NCI-H460 (cell line): ENCODE results near the gene AKAP1. TPM values are rescaled to one million over a fixed set of nuclear protein-coding genes. Genes with fewer than 3 reads are reported as not detected.
A peak's percentile ranks its signal among the peaks of the same experiment; 100 is the strongest.
"Not testable (repeated sequence)": the region's sequence is repeated elsewhere in the genome, so short reads cannot be mapped to it uniquely, and the experiment has no call there.

Source experiments
- DNase-seq: peaks from one replicate; pipeline ENCODE4 v3.0.0-alpha.2; 2016; ENCODE audit warnings: low read depth; ENCODE audit errors: extremely low read depth
- total RNA-seq: library from RNA; depleted of rRNA; stranded (reverse); fragments of >200 nt; shearing (Covaris generic); gene quantifications from 2 replicates; pipeline ENCODE4 v1.2.3, GENCODE V29; 2014

The AKAP1 gene
- total RNA-seq, 1 experiment from 2014 or later: 22.0 TPM

DNA sequence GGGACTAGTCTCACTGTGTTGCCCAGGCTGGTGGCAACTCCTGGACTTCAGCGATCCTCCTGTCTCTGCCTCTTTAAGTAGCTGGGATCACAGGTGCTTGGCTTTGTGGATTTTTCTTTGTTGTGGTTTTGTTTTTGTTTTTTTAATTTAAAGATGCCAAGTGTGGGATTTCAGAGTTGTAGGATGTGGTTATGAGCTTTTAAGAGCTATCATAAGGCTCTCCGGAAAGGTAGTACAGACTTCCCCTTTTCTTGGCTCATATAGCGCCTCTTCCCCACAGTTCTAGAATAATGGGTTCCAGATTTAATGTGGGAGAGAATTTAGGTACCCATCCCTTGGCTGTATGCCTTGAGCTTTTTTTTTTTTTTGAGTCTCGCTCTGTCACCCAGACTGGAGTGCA lies 17.1 kb downstream of the AKAP1 start:
- no peak for DNase-seq

DNA sequence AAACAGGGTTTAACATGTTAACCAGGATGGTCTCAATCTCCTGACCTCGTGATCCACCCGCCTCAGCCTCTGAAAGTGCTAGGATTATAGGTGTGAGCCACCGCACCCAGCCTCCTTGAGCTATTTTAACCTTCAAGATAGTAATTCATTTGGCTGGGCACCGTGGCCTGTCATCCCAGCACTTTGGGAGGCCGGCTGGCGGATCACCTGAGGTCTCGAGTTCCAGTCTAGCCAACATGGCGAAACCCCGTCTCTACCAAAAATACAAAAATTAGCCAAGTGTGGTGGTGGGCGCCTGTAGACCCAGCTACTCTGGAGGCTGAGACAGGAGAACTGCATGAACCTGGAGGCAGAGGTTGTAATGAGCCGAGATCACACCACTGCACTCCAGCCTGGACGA lies 17.6 kb downstream of the AKAP1 start:
- DNase-seq: not testable (repeated sequence)

- no peak for DNase-seq
These were observed 19.6 kb downstream of the AKAP1 start for GRCh38 chr17:57104461-57105175.

- DNase-seq: no peak
These were observed 20.5 kb downstream of the AKAP1 start for GRCh38 chr17:57105591-57105990.

DNA sequence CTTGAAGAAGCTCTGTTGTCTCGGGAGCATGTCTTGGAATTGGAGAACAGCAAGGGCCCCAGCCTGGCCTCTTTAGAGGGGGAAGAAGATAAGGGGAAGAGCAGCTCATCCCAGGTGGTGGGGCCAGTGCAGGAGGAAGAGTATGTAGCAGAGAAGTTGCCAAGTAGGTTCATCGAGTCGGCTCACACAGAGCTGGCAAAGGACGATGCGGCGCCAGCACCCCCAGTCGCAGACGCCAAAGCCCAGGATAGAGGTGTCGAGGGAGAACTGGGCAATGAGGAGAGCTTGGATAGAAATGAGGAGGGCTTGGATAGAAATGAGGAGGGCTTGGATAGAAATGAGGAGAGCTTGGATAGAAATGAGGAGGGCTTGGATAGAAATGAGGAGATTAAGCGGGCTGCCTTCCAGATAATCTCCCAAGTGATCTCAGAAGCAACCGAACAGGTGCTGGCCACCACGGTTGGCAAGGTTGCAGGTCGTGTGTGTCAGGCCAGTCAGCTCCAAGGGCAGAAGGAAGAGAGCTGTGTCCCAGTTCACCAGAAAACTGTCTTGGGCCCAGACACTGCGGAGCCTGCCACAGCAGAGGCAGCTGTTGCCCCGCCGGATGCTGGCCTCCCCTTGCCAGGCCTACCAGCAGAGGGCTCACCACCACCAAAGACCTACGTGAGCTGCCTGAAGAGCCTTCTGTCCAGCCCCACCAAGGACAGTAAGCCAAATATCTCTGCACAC lies 21.2 kb downstream of the AKAP1 start:
- no peak for DNase-seq

GRCh38 chr17:57106836-57107497 lies 21.9 kb downstream of the AKAP1 start:
- no peak for DNase-seq

DNA sequence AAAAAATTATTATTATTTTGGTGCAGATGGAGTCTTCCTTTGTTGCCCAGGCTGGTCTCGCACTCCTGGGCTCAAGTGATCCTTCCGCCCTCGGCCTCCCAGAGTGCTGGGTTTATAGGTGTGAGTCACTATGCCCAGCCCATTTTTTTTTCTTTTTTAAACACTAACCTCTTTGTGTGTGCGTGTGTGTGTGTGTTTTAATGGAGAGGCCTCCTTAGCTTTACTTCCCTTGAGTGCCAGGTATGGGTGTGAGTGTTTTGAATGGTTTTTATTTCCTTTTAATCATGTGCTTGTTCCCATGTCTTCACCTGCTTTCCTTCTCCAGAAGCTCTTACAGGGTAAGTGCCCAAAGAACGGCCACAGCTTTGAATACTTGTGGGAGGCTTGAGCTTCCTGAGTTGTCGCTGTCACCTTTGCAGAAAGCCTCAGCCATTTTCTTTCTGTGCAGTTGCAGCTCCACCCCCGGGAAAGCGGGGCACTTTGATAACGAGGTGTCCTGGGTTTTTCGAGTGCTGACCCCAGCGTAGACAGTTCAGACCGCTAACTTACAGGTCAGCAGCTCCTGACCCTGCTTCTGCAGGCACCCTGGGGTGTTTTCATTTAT lies 22.6 kb downstream of the AKAP1 start:
- DNase-seq: peak; percentile 29

- no peak for DNase-seq
These were observed 23.8 kb downstream of the AKAP1 start for GRCh38 chr17:57108671-57109392.

GRCh38 chr17:57109393-57110151 lies 24.5 kb downstream of the AKAP1 start:
- no peak for DNase-seq

- no peak for DNase-seq
These were observed 25.1 kb downstream of the AKAP1 start for GRCh38 chr17:57110152-57110542.

GRCh38 chr17:57110579-57111325 lies 25.7 kb downstream of the AKAP1 start:
- DNase-seq: no peak

GRCh38 chr17:57111386-57111785 lies 26.3 kb downstream of the AKAP1 start:
- no peak for DNase-seq

GRCh38 chr17:57113011-57113410 lies 28.0 kb downstream of the AKAP1 start:
- DNase-seq: no peak

DNA sequence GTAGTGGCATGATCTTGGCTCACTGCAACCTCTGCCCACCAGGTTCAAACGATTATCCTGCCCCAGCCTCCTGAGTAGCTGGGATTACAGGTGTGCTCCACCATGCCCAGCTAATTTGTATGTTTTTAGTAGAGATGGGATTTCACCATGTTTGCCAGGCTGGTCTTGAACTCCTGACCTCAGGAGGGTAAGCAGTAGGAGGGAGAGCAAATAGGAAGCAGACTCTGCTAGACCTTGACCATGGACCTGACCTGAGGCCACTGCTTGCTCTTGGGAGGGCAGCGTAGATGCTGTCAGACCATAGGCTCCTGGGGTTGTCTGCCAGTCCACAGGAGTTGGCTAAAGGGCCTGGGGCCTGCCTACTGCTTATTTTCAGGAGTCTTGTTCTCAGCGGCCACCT lies 28.6 kb downstream of the AKAP1 start:
- DNase-seq: no peak

DNA sequence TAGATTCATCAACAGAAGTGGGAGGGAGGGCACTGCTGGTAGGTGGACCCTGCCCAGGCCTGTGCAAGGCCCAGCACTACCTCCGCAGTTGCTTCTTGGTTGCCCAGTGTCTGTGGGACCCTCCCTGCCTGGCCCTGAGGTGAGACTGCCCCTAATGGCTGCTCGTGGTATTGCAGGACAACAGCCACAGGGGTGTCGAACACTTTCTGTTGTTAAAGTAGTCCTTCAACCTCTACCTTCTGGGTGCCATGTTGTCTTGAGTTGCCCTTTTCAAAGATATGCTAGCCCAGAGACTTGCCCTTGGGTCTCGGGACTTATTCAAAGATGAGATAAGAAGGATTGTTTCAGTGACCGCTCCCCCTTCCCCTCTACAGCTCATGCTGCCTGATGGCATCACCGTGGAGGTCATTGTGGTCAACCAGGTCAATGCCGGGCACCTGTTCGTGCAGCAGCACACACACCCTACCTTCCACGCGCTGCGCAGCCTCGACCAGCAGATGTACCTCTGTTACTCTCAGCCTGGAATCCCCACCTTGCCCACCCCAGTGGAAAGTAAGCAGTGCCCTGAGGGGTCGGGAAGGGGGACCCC lies 29.1 kb downstream of the AKAP1 start:
- peak; percentile 48 for DNase-seq

GRCh38 chr17:57115377-57115776 lies 30.3 kb downstream of the AKAP1 start:
- DNase-seq: no peak

GRCh38 chr17:57115916-57116315 lies 30.9 kb downstream of the AKAP1 start:
- no peak for DNase-seq

DNA sequence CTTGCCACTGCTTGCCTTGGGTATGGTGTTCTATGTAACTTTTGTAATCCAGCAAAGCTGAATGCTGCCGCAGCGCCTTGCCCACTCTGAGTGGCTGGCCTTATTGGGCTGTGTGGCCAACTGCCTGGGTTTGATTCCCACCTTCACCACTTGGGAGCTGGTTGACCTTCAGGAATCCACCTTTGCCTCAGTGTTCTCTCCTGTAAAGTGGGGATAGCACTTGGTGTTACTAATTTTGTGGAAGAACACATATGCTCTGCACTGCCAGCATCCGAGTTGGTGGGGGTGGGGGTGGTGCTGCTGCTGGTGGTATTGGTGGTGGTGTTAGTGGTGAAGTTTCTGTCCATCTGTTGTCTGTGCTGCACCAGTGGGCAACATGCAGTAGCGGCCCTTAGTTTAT lies 32.8 kb downstream of the AKAP1 start:
- no peak for DNase-seq

- DNase-seq: no peak
These were observed 35.8 kb downstream of the AKAP1 start for GRCh38 chr17:57120814-57121213.
